Brain pericyte (primary cell): ENCODE data around the gene KCNK18.
"Not testable (repeated sequence)": the region's sequence is repeated elsewhere in the genome, so short reads cannot be mapped to it uniquely, and the experiment has no call there.

Source experiments
- DNase-seq: peaks from one replicate; pipeline ENCODE4 v3.0.0-alpha.2; 2012; ENCODE audit warnings: low read depth, low spot score

Gene KCNK18

GRCh38 chr10:117221156-117221711 lies 23.9 kb downstream of the KCNK18 start:
- no peak for DNase-seq

- DNase-seq = no peak
Observed at GRCh38 chr10:117222552-117222951, 25.3 kb downstream of the KCNK18 start.

GRCh38 chr10:117222976-117223692 lies 25.8 kb downstream of the KCNK18 start:
- DNase-seq = no peak

GRCh38 chr10:117223693-117224430 lies 26.6 kb downstream of the KCNK18 start:
- DNase-seq = no peak

- DNase-seq = no peak
Observed at GRCh38 chr10:117224881-117225280, 27.6 kb downstream of the KCNK18 start.

- no peak for DNase-seq
Observed at GRCh38 chr10:117226813-117227451, 29.6 kb downstream of the KCNK18 start.

- no peak for DNase-seq
Observed at GRCh38 chr10:117228210-117228609, 30.9 kb downstream of the KCNK18 start.

- DNase-seq = not testable (repeated sequence)
Observed at GRCh38 chr10:117230107-117230506, 32.8 kb downstream of the KCNK18 start.

GRCh38 chr10:117237401-117237991 lies 40.2 kb downstream of the KCNK18 start:
- DNase-seq = no peak

GRCh38 chr10:117239051-117239450 lies 41.8 kb downstream of the KCNK18 start:
- no peak for DNase-seq

GRCh38 chr10:117239721-117240620 lies 42.7 kb downstream of the KCNK18 start:
- DNase-seq = no peak

- DNase-seq = no peak
Observed at GRCh38 chr10:117240621-117241529, 43.6 kb downstream of the KCNK18 start, which contains the start of gene SLC18A2. Gene SLC18A2, plus strand, starts transcription at chr10:117241114. Its CDS starts 580 bp downstream, at chr10:117241694.

- DNase-seq = no peak
Observed at GRCh38 chr10:117241541-117242462, 44.5 kb downstream of the KCNK18 start.

GRCh38 chr10:117242463-117242832 lies 45.2 kb downstream of the KCNK18 start:
- no peak for DNase-seq

- DNase-seq = no peak
Observed at GRCh38 chr10:117246997-117247671, 49.8 kb downstream of the KCNK18 start.

- no peak for DNase-seq
Observed at GRCh38 chr10:117248750-117249465, 51.6 kb downstream of the KCNK18 start.

- DNase-seq = no peak
Observed at GRCh38 chr10:117249493-117250093, 52.3 kb downstream of the KCNK18 start.
